Effector CD8-positive, alpha-beta T cell (primary cell): ENCODE measurements around the gene SORCS2.

Experiments used
- DNase-seq: peaks from one replicate; lab custom pipeline; 2025; lab: John Stamatoyannopoulos, UW

Gene SORCS2

DNA sequence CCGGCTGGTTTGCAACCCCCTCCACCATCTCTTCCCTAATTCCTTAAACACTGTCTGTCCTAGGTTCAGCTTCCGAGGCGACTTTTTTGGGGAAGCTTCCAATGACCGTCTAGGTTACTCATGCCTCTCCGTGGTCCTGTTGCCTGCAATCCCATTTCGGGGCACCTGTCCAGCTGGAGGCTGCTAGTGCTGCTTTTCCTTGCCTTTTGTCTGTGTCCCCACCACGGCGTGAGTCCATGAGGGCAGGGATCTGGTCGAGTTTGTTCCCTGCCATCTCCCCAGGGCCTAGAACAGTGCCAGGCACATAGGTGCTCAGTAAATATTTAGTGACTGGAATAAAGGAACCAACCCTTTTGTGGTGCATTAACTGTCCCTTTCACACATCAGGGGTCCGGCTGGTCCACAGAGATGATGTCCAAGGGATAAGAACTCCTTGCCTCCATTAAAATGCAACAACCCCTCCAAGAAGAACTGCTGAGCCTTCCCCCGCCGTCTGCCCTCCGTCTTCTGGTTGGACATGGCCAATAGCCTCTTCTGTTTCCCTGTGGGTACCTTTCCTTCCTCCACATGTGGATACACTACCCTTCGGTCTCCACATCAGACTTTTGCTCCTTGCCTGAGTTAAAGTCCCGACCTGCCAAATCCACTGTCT lies 5.7 kb upstream of the SORCS2 start:
- no peak for DNase-seq

DNA sequence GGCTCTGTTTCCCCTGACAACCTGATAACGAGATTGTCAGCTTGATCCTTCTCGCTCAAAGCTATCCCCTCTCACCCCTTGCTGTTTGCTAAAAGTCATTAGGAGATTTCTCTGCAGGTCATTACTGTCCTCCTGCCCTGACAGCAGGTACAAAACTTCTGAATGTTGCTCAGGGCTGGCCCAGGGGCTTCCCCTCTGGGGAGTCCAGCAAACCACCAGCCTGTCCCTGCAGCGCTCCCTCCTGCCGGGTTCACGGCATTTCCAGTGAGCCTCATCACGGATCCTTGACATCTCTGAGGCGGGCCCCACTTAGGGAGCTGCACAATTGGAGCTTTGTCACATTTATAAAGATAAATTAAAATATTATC lies 5.2 kb upstream of the SORCS2 start:
- no peak for DNase-seq

DNA sequence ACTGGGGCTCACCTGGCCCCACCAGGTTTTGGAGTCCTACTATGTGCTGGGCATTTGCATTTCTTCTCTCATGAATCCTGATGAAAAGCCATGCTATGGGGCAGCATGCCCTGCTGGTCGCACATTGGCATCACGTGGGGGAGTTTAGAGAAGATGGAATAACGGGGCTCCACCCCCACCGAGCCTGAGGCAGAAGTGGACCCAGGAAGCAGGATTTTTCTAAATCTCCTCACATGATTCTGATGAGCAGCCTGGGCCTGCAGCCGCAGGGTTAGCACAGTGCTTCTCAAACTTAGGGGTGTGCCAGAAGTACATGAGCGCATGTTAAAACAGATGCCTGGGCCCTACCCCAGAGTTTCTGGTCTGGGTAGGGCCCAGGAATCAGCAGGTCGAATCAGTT lies 4.6 kb upstream of the SORCS2 start:
- DNase-seq = no peak

DNA sequence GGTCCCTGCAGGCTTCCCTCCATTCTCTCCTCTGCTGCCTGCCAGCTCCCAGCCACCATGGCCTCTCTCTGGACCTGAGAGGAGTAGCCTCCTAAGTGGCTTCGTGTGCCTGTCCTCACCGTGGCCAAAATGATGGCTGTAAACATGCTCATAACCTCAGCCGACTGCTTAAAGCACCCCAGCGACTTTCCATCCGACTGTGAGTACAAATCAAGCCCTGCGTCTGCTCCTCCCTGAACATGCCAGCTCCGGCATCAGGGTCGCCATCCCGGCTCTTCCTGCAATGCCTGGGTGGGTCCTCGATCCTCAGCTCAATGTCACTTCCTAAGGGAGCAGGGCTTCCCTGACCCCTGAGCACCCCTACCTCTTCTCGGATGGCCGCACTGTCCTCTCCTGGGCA lies 3.3 kb upstream of the SORCS2 start:
- no peak for DNase-seq

DNA sequence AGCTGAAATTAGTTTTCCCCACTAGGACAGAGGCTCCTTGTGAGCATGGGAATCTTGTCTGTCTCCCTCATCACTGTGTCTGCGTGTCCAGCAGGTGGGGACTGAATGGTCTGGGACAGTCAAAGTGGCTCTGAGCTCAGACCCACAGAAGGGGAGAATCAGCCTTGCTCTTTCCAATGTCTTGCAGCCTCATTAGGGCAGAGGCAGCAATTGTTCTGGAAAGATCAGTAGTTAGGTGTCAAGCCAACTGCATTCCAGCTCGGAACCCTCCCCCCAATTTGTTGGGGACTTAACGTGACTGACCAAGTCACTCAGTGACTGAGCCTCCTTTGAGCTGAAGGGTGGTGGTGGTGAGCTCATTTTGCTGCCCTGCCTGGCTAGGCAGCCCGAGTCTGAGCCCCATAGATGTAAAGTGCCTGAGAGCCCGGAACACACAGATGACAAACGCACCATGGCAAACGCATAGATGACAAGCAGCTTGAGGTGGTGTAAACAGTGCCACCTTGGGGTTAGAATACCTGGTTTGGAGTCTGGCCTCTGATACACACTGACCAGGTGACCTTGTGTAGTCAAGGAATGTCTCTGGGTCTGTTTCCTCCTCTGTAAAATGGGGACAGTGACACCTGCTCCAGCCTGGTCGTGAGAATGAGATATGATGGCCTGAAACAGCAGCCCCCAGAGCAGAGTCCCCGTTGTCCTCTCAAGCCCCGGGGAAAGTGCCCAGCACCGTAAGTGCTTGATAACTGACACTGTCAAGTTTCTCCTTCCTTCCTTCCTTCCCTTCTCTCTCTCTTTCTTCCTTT lies 2.7 kb upstream of the SORCS2 start:
- DNase-seq = no peak

DNA sequence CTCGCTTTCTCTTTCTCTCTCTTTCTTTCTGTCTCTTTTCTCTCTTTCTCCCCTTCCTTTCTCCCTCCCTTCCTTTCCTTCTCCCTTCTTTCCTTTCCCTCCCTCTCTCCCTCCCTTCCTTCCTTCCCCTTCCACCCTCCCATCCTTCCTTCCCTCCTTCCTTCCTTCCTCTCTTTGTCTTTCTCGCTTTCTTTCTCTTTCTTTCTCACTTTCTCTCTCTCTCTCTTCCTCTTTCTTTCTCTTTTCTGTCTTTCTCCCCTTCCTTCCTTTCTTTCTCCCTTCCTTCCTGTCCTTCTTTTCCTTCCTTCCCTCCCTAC lies 2.1 kb upstream of the SORCS2 start:
- DNase-seq = no peak

DNA sequence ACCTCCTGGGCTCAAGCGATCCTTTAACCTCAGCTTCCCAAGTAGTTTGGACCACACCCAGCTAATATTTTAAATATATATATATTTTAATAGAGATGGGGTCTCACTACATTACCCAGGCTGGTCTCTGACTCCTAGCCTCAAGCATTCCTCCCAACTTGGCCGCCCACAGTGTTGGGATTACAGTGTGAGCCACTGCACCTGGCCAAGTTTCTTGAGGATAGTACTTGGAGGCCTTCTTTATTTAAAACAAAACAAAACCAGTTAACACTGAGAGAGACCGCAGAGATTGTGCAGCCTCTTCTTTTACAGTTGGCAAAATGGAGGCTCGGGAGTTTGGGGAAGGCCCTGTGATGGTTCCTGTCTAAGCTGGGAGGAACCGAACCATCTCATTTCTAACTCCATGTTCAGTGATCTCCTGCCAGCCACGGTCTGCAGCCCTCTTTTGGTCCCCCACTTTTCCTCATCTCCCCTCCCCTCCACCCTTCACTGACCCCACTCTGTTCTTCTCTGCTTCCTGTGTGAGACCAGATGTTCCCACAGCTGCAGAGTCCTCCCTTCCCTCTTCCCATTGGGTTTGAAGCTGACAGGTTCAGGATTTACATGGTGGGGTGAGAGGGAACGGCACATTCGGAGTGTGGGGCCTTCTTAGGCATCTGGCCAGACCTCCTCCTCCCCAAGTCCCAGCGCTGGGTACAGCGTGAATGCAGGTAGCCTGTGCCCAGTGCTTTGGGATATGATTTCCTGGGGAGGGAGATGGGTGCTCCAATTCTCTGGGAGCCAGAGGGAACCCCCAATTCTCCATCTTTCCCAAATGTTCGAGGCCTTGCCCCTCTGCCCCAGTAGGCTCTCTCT lies 1.4 kb upstream of the SORCS2 start:
- no peak for DNase-seq

DNA sequence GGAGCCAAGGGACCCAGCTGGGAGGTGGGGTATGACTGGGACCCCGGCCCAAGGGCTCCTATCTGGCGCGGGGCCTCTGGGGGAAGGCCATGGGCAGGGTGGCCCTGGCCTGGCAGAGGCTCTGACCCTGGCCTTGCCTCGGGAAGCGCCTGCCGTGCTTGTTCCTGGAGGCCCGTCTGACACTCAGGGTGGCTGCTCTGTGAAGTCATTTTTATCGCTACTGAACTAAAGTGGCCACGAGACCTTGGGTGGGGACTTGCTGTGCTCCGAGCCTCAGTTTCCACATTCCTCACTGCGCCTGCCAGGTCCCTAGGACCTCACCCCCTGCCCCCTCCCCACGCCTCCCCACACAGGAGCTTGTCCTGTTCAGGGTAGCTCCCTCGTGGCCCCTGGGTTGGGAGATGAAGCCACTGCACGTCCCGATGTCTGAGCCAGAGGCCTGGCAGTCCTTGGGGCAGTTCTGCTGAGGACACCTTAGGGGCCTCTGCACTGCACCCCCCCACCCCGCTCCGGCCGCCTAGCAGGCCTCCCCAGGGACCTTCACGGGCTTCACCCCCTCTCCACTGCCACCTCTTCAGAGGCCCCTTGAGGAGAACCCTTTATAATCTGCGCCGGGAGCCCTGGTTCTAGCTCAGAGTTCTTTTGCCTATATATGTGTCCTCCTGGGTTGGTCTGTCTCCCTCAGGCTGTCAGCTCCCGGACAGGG lies 639 bp upstream of the SORCS2 start:
- no peak for DNase-seq

DNA sequence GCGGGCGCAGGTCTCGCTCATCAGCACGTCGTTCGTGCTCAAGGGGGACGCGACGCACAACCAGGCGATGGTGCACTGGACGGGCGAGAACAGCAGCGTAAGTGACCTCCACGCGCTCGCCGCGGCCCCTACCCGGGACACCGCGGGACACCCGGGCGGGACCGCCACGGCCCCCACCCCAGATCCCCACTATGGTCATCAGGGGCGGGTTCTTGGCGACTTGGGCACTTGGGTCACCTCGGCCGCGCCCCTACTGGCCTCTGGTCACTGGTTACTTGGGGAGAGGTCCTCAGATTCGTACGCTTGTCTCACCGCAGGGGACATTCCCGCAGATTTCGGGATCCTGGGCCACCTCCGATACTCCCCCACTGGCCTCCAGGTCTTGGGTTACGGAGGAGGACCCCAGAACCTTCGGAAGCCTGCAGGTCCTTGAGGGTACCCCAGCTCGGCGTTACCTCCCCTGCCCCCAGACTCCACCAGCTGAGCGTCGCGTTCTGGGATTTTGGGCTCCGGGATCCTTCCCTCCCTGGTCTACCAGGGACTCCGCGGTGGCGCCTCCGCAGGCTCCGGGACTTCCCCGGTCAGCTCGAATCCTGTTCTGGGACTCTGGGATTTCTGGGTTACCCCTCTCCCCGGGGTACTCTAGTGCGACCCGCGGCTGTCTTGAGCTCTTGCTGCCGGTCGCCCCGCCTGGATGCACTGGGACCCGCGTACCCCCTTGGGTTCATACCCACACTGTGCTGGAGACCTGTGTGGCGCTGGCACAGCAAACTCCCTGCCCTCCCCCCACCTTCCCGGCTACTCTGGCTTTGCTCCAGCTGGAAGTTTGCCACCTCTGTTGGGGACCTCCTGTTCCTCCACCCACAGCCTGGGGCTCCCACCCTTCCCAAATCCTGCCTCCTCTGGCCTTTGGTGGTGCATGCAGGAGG lies 956 bp downstream of the SORCS2 start:
- no peak for DNase-seq

DNA sequence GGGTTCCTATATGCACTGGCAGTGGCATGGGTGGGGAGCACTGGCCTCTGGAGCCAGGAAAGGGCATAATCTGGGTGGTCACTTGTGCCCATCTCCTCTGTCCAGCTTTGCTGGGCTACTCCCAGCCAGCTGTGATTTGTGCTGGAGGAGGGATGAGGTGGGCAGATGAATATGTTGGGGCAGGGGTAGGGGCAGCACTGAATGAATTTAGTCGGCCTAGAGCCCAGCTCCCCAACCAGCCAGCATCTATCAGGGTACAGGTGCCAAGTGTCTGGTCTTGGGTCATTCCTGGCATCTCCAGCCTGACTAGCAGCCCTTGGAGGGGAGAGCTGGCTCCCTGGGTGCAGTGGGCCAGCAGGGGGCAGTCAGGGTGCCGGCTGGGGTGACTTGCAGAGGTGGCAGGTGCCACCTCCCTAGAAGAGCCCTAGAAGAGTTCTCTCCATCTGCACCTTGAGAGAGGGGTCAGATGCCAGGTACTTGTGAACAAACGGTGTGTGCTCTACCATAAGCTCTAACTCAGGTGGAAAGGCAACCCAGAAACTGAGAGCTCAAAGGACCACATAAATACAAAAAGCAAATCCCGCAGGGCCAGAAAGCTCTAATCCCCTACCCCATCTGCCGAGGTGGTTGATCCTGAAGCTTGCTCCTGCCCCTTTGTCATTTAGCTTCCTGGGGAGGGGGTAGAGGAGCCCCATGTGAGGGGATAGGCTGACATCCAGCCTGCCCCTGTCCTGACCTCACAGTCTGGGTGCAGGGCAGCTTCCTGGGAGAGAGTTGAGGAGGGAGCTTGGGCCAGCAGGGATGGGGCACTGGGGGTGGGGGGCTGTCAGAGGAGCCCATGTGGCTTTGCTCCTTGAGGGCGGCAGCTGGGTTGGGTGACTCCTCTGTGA lies 2.2 kb downstream of the SORCS2 start:
- DNase-seq = no peak

DNA sequence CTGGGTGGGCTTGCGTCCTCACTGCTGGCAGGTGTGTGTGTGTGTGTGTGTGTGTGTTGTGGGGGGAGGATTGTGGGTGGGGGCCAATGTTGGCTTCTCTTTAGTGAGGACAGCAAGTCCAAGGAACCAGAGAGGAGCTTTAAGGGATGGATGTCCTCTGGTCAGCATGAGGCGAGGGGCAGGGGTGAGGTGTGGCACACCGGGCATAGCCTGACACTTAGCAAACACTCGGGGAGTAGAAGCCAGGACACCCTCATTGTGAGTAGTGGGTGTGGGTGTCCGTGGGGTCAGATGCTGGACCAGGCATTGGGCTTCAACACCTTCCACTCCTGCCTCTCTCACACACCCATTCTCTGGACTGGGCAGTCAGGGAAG lies 2.8 kb downstream of the SORCS2 start:
- no peak for DNase-seq

DNA sequence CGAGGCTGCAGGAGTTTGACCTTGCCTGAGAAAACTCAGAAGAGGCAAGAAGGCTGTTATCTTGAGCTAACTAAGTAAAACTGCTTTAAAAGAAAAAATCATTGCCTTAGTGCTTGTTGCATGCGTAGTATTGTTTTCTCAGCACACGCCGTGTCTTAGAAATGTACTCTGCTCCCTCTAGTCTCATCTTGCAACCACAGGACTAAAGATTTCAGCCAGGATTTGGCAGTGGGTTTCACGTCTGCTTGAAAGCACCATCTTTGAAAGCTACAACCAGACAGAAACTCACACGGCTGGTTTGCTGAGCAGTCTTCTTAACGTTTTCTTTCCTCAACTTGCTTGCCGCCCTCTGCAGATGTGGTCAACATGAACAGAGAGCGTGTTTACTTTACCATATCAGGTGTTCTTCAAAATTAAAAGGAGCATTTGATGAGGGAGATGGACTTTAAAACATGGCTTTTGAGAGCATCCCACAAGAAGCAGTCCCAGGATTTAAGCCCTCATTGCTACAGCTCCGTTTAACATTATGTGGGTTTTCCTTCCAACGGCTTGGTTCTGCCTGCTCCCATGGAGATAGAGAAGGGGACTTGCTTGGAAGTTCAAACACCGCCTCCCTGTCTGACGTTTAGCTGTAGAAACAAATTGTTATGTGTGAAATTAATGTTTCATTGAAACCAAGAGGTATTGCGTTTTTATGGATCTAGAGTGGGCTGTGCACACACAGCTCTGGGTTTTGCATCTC lies 3.4 kb downstream of the SORCS2 start:
- no peak for DNase-seq

DNA sequence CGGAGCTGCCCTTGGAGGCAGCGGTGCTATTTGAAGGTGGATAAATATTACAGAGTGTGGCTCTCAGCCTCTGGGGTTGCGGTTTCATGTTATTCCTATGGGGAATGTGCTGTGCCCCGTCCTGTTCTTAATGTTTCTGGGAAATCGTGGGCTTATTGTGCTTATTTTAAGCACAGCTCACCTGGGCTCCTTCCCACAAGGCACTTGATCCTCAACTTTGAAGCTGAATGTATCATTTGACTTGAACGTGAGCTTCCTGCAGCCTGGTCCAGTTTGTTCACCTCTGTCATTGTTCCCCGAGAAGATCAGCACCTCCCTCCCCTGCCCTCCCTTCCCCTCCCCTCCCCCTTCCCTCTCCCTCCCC lies 3.9 kb downstream of the SORCS2 start:
- no peak for DNase-seq

DNA sequence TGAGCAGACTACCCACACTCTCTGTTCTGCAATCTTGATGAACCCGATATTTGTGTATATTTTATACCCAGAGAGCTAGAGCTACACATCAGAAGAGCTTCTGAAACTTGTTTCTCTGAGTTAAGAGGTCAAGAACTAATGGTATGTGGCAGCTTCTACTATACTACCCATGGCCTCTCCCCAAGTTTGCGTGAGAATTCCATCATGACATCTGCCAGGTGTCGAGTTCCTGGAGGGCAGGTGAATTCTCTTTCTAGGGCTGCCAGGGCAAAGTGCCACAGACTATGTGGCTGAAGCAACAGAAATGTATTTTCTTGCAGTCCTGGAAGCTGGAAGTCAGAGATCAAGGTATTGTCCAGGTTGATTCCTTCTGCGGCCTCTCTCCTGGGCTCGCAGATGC lies 4.4 kb downstream of the SORCS2 start:
- no peak for DNase-seq

DNA sequence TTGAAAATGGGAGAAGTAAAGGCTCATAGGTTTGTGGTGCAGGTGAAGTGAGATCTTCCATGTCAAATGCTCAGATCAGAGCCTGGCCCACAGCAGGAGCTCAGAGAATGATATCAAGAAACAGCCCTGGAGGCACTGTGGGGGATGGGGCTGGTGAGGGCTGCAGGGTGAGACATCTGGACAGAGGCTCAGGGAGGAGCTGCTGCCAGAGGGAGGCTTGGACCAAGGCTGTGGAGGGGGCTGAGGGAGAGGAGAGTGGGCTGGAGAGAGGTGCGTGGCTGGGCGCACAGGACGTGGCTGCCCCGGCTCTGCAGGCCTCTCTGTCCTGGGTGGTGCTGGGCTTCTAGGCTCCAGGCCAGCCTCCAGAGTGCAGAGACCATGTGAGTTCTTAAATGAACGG lies 5.6 kb downstream of the SORCS2 start:
- DNase-seq = no peak

DNA sequence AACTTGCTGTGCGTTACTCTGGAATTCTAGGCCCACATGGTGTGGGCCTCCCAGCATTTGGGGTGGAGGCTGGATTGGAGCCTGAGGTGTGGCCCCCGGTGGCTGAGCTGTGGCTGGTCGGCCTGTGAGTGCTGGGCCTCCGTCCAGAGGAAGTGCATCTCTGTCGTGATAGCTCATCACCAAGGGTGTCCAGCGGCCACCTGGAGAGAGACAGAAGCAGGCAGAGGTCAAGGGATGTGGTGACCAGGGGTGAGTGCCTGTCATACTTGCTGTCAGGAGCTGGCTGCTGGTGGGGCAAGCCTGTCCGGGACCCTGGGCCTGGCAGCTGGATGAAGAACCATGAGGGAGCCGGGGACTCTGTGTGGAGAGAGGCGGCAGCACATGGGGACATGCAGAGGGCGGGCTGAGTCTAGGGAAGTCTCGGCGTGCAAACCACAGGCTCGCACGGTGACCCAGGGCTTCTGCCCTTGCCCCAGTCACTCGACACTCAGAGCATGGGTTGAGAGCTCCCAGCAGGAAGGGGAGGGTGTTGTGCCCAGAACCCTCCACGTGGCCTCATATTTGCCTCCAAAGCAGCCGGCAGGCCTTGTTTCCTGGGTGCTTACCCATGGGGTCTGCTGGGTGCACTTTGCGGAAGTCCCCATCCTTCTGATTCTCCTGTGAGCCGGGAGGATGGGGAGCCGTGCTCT lies 6.2 kb downstream of the SORCS2 start:
- no peak for DNase-seq

DNA sequence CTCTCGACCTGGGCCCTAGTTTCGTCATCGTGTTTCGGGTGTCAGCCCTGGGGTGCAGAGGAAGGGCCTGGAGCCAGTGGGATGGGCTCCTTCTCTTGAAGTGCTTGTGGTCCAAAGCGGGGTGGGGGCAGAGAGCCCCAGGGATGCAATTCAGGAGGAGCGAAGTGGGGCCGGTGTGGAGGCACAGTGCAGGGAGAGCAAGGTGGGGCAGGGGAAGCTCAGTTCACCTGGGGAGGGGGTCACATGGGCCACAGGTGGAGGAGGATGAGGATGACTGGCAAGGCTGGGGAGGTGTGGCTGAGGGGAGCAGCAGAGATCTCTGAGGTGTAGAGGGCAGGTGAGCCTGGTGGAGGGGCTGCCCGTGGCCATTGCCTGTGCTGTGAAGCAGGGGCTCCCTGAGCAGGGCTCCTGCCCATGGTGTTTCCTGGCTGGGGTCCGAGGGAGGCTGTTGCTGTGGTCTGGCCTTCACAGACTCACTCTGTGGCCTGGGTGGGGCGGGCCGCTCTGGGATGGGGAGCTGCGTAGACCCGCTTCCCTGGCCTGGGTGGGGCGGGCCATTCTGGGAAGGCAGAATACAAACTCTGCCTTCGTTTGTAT lies 6.9 kb downstream of the SORCS2 start:
- DNase-seq = no peak

DNA sequence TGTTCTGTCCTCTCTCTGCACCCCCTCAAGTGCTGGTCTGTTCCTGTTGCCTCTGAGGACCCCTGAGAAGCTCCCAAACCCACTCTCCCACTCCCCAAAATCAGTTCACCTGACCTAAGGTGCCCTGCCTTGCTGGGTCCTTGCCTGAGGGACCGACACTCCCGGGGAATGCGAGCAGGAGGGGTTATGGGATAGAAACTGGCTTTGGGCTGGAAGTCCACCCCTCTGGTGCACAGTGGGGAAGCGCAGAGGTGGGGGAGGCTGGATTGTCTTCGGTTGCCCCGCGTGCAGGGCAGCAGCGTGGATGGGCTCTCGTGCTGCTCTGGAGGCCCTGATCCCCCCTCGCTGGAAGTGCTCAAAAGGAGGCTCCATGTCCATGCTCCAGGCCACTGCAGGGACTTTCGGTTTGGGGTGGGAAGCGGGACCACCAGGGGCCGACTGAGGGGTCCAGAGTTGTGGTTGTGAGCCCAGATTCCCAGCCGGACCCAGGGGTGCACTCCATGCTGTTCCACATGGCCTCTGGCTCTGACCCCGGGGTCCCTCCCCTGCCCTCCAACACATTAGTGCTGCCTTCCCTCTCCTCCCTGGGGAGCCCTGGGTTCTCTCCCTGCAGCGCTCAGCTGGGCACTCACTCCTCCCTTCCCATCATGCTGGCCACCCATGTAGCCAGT lies 7.6 kb downstream of the SORCS2 start:
- no peak for DNase-seq
